Calu3 (cell line): Measurements from ENCODE around the gene FARS2. TPM values are rescaled to one million over a fixed set of nuclear protein-coding genes. Genes with fewer than 3 reads are reported as not detected.

Source experiments
- BruUV-seq: library from RNA; stranded (reverse); fragments of 400-500 nt; replicated peaks from 2 replicates; lab custom pipeline; 2021; lab: Mats Ljungman, UMichigan
- CTCF ChIA-PET: fragments of 300-600 bp; sonication (Branson Sonifier 250); formaldehyde crosslinking; loops from one replicate; lab custom pipeline; 2022; ENCODE audit warnings: antibody characterized with exemption; lab: Charles Lee
- DNase-seq: peaks from one replicate; pipeline ENCODE4 v3.0.0; 2022
- H3K27ac Mint-ChIP-seq: one replicate; pipeline ENCODE4 v1.8.0; 2022; ENCODE audit warnings: mixed read lengths; ENCODE audit not compliant: unreplicated experiment
- H3K27me3 Mint-ChIP-seq: one replicate; pipeline ENCODE4 v1.8.0; 2022; ENCODE audit warnings: mixed read lengths; ENCODE audit not compliant: unreplicated experiment
- H3K36me3 Mint-ChIP-seq: one replicate; pipeline ENCODE4 v1.8.0; 2022; ENCODE audit warnings: mild to moderate bottlenecking, moderate library complexity, mixed read lengths; ENCODE audit not compliant: insufficient read depth, unreplicated experiment
- H3K4me1 Mint-ChIP-seq: one replicate; pipeline ENCODE4 v1.8.0; 2022; ENCODE audit warnings: mild to moderate bottlenecking, low read depth, mixed read lengths; ENCODE audit not compliant: unreplicated experiment
- H3K4me3 Mint-ChIP-seq: one replicate; pipeline ENCODE4 v1.8.0; 2022; ENCODE audit warnings: mild to moderate bottlenecking, low read depth, moderate library complexity, mixed read lengths; ENCODE audit not compliant: unreplicated experiment
- H3K9me3 Mint-ChIP-seq: one replicate; pipeline ENCODE4 v1.8.0; 2022; ENCODE audit warnings: low read depth, mixed read lengths; ENCODE audit not compliant: unreplicated experiment
- intact Hi-C: fragments of 100-400 bp; cut with micrococcal nuclease; formaldehyde crosslinking; loops from one replicate; pipeline ENCODE4 v1.10.0; 2022; ENCODE audit not compliant: unreplicated experiment
- total RNA-seq: library from RNA; stranded (reverse); gene quantifications from 2 replicates; pipeline ENCODE4 v1.2.3, GENCODE V29; 2022
- TF ChIP-seq, protein P1 (sequence below): fragments of 200-600 bp; IDR thresholded peaks from one replicate; pipeline ENCODE4 v1.8.0; 2022; ENCODE audit warnings: antibody characterized with exemption; ENCODE audit not compliant: unreplicated experiment

Gene FARS2
- total RNA-seq, 1 experiment from 2014 or later: 13.4 TPM

DNA sequence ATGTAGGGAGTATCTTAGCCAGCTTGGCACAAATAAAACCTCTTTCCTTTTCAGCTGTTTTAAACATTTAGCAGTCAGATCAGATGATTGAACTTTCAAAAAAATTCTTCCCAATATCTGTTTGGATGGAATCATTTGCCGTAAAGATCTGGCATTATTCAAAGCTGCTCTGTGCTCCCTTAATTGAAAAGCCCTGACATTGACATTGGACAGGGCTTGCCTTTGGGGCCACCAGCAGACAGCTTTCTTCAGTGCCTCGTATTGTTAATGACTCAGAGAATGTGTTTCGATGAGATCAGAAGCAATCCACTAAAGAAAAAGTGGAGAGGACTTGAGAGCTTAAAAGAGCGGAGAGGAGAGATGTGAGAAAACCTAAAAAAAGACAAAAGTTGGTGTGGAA is 401.9 kb downstream of the FARS2 start:
- intact Hi-C loops: no loop called here
- CTCF ChIA-PET: no interaction called here
- Mint-ChIP-seq H3K4me1 (no peaks in the 10 kb centered on the region), H3K27me3 (no peaks in the 10 kb centered on the region), H3K4me3 (no peak overlapping the region), H3K9me3 (no peaks in the 10 kb centered on the region), H3K27ac (no peak overlapping the region), H3K36me3 (no peaks in the 10 kb centered on the region)
- BruUV-seq: no TSS peak
- TF ChIP-seq, protein P1, sequence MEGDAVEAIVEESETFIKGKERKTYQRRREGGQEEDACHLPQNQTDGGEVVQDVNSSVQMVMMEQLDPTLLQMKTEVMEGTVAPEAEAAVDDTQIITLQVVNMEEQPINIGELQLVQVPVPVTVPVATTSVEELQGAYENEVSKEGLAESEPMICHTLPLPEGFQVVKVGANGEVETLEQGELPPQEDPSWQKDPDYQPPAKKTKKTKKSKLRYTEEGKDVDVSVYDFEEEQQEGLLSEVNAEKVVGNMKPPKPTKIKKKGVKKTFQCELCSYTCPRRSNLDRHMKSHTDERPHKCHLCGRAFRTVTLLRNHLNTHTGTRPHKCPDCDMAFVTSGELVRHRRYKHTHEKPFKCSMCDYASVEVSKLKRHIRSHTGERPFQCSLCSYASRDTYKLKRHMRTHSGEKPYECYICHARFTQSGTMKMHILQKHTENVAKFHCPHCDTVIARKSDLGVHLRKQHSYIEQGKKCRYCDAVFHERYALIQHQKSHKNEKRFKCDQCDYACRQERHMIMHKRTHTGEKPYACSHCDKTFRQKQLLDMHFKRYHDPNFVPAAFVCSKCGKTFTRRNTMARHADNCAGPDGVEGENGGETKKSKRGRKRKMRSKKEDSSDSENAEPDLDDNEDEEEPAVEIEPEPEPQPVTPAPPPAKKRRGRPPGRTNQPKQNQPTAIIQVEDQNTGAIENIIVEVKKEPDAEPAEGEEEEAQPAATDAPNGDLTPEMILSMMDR: no peak
- DNase-seq: no peak

DNA sequence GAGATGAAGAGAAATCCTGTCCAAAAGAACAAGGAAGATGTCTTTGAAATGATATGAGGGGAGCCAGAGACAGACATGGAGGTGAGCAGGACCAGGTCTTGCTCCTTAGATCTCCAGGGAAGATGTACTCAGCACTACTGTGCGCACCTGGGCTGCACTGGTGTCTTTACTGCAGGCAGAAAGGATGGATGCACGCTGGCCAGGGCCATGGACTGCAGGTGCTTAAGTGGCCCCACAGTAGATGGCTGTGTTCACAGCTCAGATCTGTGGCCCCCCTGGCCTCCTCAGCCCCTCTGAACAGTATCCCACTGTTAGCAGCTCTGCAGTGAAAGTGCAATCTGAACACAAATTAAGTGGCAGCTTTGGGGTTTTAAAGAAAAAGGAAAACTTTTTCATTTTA is 402.4 kb downstream of the FARS2 start:
- intact Hi-C loops: no loop called here
- DNase-seq: no peak
- Mint-ChIP-seq H3K4me3 (no peak overlapping the region), H3K9me3 (no peaks in the 10 kb centered on the region), H3K36me3 (no peaks in the 10 kb centered on the region), H3K27ac (no peak overlapping the region), H3K27me3 (no peaks in the 10 kb centered on the region), H3K4me1 (no peaks in the 10 kb centered on the region)
- TF ChIP-seq, protein P1: no peak
- no TSS peak for BruUV-seq
- CTCF ChIA-PET: no interaction called here

DNA sequence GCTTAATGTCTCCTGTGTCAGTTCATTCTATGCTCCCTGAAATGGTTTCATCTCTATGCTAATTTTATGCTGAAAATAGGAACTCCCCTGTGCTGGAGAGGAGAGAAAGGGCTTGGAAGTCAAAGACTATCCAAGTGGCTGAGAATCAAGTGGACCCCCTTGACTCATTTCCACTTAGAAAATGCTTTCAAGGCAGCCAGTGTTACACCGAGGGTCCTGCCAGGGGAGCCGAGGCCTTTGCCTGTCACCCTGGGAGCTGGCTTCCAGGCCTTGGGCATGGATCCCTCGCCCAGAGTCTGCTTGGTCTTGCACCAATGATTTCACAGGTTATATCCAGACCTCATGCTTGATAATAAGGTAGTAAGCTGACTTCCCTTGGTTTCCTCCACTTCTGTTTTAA is 402.8 kb downstream of the FARS2 start:
- CTCF ChIA-PET: no interaction called here
- Mint-ChIP-seq H3K27ac (no peak overlapping the region), H3K9me3 (no peaks in the 10 kb centered on the region), H3K27me3 (no peaks in the 10 kb centered on the region), H3K4me1 (no peaks in the 10 kb centered on the region), H3K4me3 (no peak overlapping the region), H3K36me3 (no peaks in the 10 kb centered on the region)
- TF ChIP-seq, protein P1: no peak
- DNase-seq: no peak
- no TSS peak for BruUV-seq
- intact Hi-C loops: no loop called here

DNA sequence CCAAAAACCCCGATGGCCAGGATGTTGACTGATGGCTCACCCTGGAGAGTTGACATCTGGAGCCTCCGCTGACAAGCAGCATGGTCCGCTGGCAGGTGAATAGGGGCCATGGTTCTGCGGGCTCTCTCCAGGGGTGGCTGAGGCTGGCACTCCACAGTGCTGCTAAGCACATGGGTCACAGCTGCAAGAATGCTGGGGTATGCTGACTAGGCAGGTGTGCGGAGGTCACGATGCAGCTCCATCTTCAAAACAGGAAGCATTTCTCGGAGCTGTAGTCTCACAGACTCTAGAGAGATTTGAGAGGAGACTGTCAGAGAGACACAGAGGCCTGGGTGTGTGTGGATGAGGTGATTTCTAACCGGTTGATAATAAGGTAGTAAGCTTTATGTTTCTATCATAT is 403.9 kb downstream of the FARS2 start:
- Mint-ChIP-seq H3K36me3 (no peaks in the 10 kb centered on the region), H3K27me3 (no peaks in the 10 kb centered on the region), H3K4me3 (no peak overlapping the region), H3K9me3 (no peaks in the 10 kb centered on the region), H3K4me1 (no peaks in the 10 kb centered on the region), H3K27ac (no peak overlapping the region)
- TF ChIP-seq, protein P1: no peak
- CTCF ChIA-PET: no interaction called here
- intact Hi-C loops: no loop called here
- no TSS peak for BruUV-seq
- DNase-seq: no peak
